ENCODE results near the gene GFOD2. TPM values are rescaled to one million over a fixed set of nuclear protein-coding genes. Genes with fewer than 3 reads are reported as not detected.

The GFOD2 gene
- total and polyA plus RNA-seq, 2 of the 13 experiments (the other 11 are each of a cell fraction or from before 2014, with no cell fraction given) = 11.1 to 17.2 TPM

DNA sequence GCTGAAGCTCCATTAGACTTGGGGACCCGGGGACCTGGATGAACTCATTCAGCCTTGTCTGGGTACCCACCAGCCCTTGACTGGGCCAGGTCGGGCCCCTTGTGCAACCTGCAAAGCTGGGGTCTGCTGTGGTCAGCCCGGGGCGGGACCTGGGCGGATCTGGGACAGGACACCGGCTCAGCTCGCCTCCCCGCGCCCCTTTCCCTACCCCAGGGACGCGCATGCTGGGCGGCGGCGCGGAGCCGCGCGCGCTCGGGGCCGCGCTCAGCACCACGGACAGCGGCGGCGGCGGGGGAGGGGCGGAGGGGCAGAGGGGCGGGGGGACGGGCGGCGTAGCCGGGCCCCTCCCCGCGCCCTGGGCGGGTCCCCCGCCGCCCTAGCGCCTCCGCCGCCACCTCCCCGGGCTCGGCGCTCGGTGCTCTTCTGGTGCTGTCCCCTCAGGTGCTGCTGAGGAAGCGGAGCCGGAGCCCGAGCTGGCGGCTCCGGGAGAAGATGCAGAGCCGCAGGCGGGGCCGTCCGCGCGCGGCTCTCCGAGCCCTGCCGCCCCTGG lies 66.5 kb downstream of the GFOD2 start (continued):
- TF ChIP-seq ATF1 (CRISPR knock-in tag; IDR thresholded peaks at IDR 0.05) (no peak), ZNF614 (CRISPR knock-in tag; IDR thresholded peaks at IDR 0.05; ENCODE audit: borderline replicate concordance) (no peak), ZNF441 (CRISPR knock-in tag; IDR thresholded peaks at IDR 0.05; ENCODE audit: borderline replicate concordance) (peak; percentile 84; the same call in 1 of the 2 replicates), ELF3 (CRISPR knock-in tag; IDR thresholded peaks at IDR 0.05) (peak; percentile 34; the same call in 1 of the 2 replicates), FOXM1 (CRISPR knock-in tag; IDR thresholded peaks at IDR 0.05) (0 out of 2 replicates have a peak, but pooled peaks have one; percentile 58), REXO4 (CRISPR knock-in tag; IDR thresholded peaks at IDR 0.05; ENCODE audit: borderline replicate concordance) (no peak), ZNF432 (CRISPR knock-in tag; IDR thresholded peaks at IDR 0.05; ENCODE audit: borderline replicate concordance) (no peak), ARNT2 (CRISPR knock-in tag; IDR thresholded peaks at IDR 0.05; ENCODE audit: low read depth) (no peak; the same call in 1 of the 2 replicates), PHF20 (CRISPR knock-in tag; IDR thresholded peaks at IDR 0.05) (no peak), ZNF12 (CRISPR knock-in tag; IDR thresholded peaks at IDR 0.05) (no peak), GTF3A (CRISPR knock-in tag; conservative IDR thresholded peaks at IDR 0.05) (no peak), ZNF816 (CRISPR knock-in tag; IDR thresholded peaks at IDR 0.05; ENCODE audit: borderline replicate concordance) (no peak), SMC3 (IDR thresholded peaks at IDR 0.05; ENCODE audit: low read length) (no peak), PTBP1 (IDR thresholded peaks at IDR 0.05; ENCODE audit: low read depth, low read length, poor library complexity, severe bottlenecking) (no peak), PHF8 (CRISPR knock-in tag; IDR thresholded peaks at IDR 0.05) (0 out of 2 replicates have a peak, but pooled peaks have one; percentile 24), UBTF (CRISPR knock-in tag; IDR thresholded peaks at IDR 0.05) (no peak), ZNF350 (CRISPR knock-in tag; IDR thresholded peaks at IDR 0.05; ENCODE audit: borderline replicate concordance, low read depth) (no peak), DMAP1 (CRISPR knock-in tag; IDR thresholded peaks at IDR 0.05) (no peak), ETV6 (CRISPR knock-in tag; conservative IDR thresholded peaks at IDR 0.05) (peak; percentile 72; the same call in 1 of the 2 replicates), SAP130 (CRISPR knock-in tag; IDR thresholded peaks at IDR 0.05; ENCODE audit: low read depth) (peak; percentile 77), MXD4 (CRISPR knock-in tag; IDR thresholded peaks at IDR 0.05) (peak; percentile 58; the same call in 1 of the 2 replicates)
